Hepatocyte (in vitro differentiated cells): Measurements from ENCODE around the gene SMPD2.

Experiments
- CTCF ChIP-seq: fragments of 200-600 bp; sonication (generic); IDR thresholded peaks from 2 replicates; pipeline ENCODE4 v1.5.1; 2016; ENCODE audit warnings: antibody characterized with exemption, mild to moderate bottlenecking; ENCODE audit not compliant: poor library complexity
- EZH2 ChIP-seq: fragments of 200-600 bp; sonication (generic); IDR thresholded peaks from 2 replicates; pipeline ENCODE4 v1.6.1; 2016; ENCODE audit warnings: antibody characterized with exemption, mild to moderate bottlenecking, borderline replicate concordance
- EZH2phosphoT487 ChIP-seq: fragments of 200-600 bp; sonication (generic); IDR thresholded peaks from one replicate; pipeline ENCODE4 v1.6.1; 2018; ENCODE audit warnings: antibody characterized with exemption, mild to moderate bottlenecking, low read depth, moderate library complexity; ENCODE audit not compliant: unreplicated experiment, severe bottlenecking

GRCh38 chr6:109397020-109397419, 43.5 kb upstream of the SMPD2 start:
- TF ChIP-seq EZH2phosphoT487 = no peak
- peak; percentile 35 for TF ChIP-seq CTCF
- TF ChIP-seq EZH2 = no peak
